SJCRH30 (cell line): ENCODE measurements around the gene ERI3. TPM values are rescaled to one million over a fixed set of nuclear protein-coding genes. Genes with fewer than 3 reads are reported as not detected.

Experiments used
- DNase-seq, 2 experiments: peaks; one replicate each; pipeline ENCODE4 v3.0.0-alpha.2; 2015 to 2020
- H3K27ac ChIP-seq: fragments of 250-450 bp; sonication (Bioruptor Pico); 2 replicates; pipeline ENCODE4 v1.5.1; 2020; ENCODE audit warnings: mild to moderate bottlenecking, moderate library complexity
- H3K27me3 ChIP-seq: fragments of 250-450 bp; sonication (Bioruptor Pico); 2 replicates; pipeline ENCODE4 v1.5.1; 2020; ENCODE audit warnings: mild to moderate bottlenecking, moderate library complexity
- H3K36me3 ChIP-seq: fragments of 250-450 bp; sonication (Bioruptor Pico); 2 replicates; pipeline ENCODE4 v1.5.1; 2020; ENCODE audit warnings: mild to moderate bottlenecking, moderate library complexity
- H3K4me1 ChIP-seq: fragments of 250-450 bp; sonication (Bioruptor Pico); 2 replicates; pipeline ENCODE4 v1.5.1; 2020; ENCODE audit warnings: mild to moderate bottlenecking, moderate library complexity
- H3K4me3 ChIP-seq: fragments of 250-450 bp; sonication (Bioruptor Pico); 2 replicates; pipeline ENCODE4 v1.5.1; 2020; ENCODE audit warnings: mild to moderate bottlenecking, moderate library complexity
- H3K9me3 ChIP-seq: fragments of 250-450 bp; sonication (Bioruptor Pico); replicated peaks from 2 replicates; pipeline ENCODE4 v1.5.1; 2020; ENCODE audit warnings: mild to moderate bottlenecking, moderate library complexity
- total RNA-seq: library from RNA; depleted of rRNA; stranded (reverse); fragments of >200 nt; shearing (Covaris generic); gene quantifications from 2 replicates; pipeline ENCODE4 v1.2.3, GENCODE V29; 2014

The ERI3 gene
- total RNA-seq, 1 experiment from 2014 or later: 64.8 TPM

- peak in 1 of 2 experiments; percentile 22 for DNase-seq
- H3K27me3 ChIP-seq: no peaks in the 10 kb centered on the region
- H3K4me1 ChIP-seq: no peaks in the 10 kb centered on the region
- no peak overlapping the region for H3K27ac ChIP-seq
- H3K9me3 ChIP-seq: no peaks in the 10 kb centered on the region
- H3K36me3 ChIP-seq: peaks cover 21% of the 10 kb centered on the region
- no peak overlapping the region for H3K4me3 ChIP-seq
Observed at GRCh38 chr1:44315521-44315920, 39.5 kb downstream of the ERI3 start.

- Histone ChIP-seq H3K27me3 (no peaks in the 10 kb centered on the region), H3K9me3 (no peaks in the 10 kb centered on the region), H3K4me1 (no peaks in the 10 kb centered on the region), H3K4me3 (no peak overlapping the region), H3K36me3 (peaks cover 29% of the 10 kb centered on the region), H3K27ac (no peak overlapping the region)
- no peak for DNase-seq
Observed at GRCh38 chr1:44314452-44314851, 40.6 kb downstream of the ERI3 start.

- no peaks in the 10 kb centered on the region for H3K27me3 ChIP-seq
- DNase-seq: no peak
- no peaks in the 10 kb centered on the region for H3K4me1 ChIP-seq
- no peak overlapping the region for H3K27ac ChIP-seq
- H3K4me3 ChIP-seq: no peak overlapping the region
- H3K9me3 ChIP-seq: no peaks in the 10 kb centered on the region
- H3K36me3 ChIP-seq: peaks cover 27% of the 10 kb centered on the region
Observed at GRCh38 chr1:44313265-44313918, 41.7 kb downstream of the ERI3 start.

- DNase-seq: no peak
- H3K36me3 ChIP-seq: peaks cover 32% of the 10 kb centered on the region
- H3K27ac ChIP-seq: no peak overlapping the region
- no peaks in the 10 kb centered on the region for H3K9me3 ChIP-seq
- no peak overlapping the region for H3K4me3 ChIP-seq
- no peaks in the 10 kb centered on the region for H3K4me1 ChIP-seq
- no peaks in the 10 kb centered on the region for H3K27me3 ChIP-seq
Observed at GRCh38 chr1:44312399-44313196, 42.5 kb downstream of the ERI3 start.

GRCh38 chr1:44310006-44310405, 45.1 kb downstream of the ERI3 start:
- DNase-seq: no peak
- peaks cover 48% of the 10 kb centered on the region for H3K36me3 ChIP-seq
- no peaks in the 10 kb centered on the region for H3K9me3 ChIP-seq
- no peaks in the 10 kb centered on the region for H3K4me1 ChIP-seq
- no peaks in the 10 kb centered on the region for H3K27me3 ChIP-seq
- H3K27ac ChIP-seq: no peak overlapping the region
- H3K4me3 ChIP-seq: no peak overlapping the region

- no peak for DNase-seq
- peaks cover 52% of the 10 kb centered on the region for H3K36me3 ChIP-seq
- H3K9me3 ChIP-seq: no peaks in the 10 kb centered on the region
- no peaks in the 10 kb centered on the region for H3K27me3 ChIP-seq
- no peaks in the 10 kb centered on the region for H3K4me1 ChIP-seq
- no peak overlapping the region for H3K4me3 ChIP-seq
- no peak overlapping the region for H3K27ac ChIP-seq
Observed at GRCh38 chr1:44305962-44306422, 49.1 kb downstream of the ERI3 start.

GRCh38 chr1:44303532-44303931, 51.5 kb downstream of the ERI3 start:
- H3K36me3 ChIP-seq: peaks cover 37% of the 10 kb centered on the region

GRCh38 chr1:44302541-44302940, 52.5 kb downstream of the ERI3 start:
- Histone ChIP-seq H3K4me1 (no peaks in the 10 kb centered on the region), H3K36me3 (peaks cover 28% of the 10 kb centered on the region), H3K4me3 (no peak overlapping the region), H3K27me3 (no peaks in the 10 kb centered on the region), H3K27ac (no peak overlapping the region), H3K9me3 (no peaks in the 10 kb centered on the region)
- no peak for DNase-seq

More at GRCh38 chr1:44303532-44303931, 51.5 kb downstream of the ERI3 start:
- no peak overlapping the region for H3K27ac ChIP-seq
- no peaks in the 10 kb centered on the region for H3K27me3 ChIP-seq
- no peaks in the 10 kb centered on the region for H3K4me1 ChIP-seq
- no peaks in the 10 kb centered on the region for H3K9me3 ChIP-seq
- no peak for DNase-seq
- H3K4me3 ChIP-seq: no peak overlapping the region

- no peaks in the 10 kb centered on the region for H3K9me3 ChIP-seq
- H3K4me3 ChIP-seq: no peak overlapping the region
- no peak for DNase-seq
- H3K27me3 ChIP-seq: no peaks in the 10 kb centered on the region
- no peaks in the 10 kb centered on the region for H3K4me1 ChIP-seq
- peaks cover 24% of the 10 kb centered on the region for H3K36me3 ChIP-seq
- H3K27ac ChIP-seq: no peak overlapping the region
Observed at GRCh38 chr1:44301442-44301841, 53.6 kb downstream of the ERI3 start.

GRCh38 chr1:44300852-44301251, 54.2 kb downstream of the ERI3 start:
- no peaks in the 10 kb centered on the region for H3K4me1 ChIP-seq
- H3K4me3 ChIP-seq: no peak overlapping the region
- no peaks in the 10 kb centered on the region for H3K9me3 ChIP-seq
- H3K27me3 ChIP-seq: no peaks in the 10 kb centered on the region
- peaks cover 18% of the 10 kb centered on the region for H3K36me3 ChIP-seq
- DNase-seq: no peak
- no peak overlapping the region for H3K27ac ChIP-seq

GRCh38 chr1:44297695-44298400, 57.2 kb downstream of the ERI3 start:
- Histone ChIP-seq H3K36me3 (peaks cover 19% of the 10 kb centered on the region), H3K27me3 (no peaks in the 10 kb centered on the region), H3K9me3 (no peaks in the 10 kb centered on the region), H3K27ac (no peak overlapping the region), H3K4me1 (no peaks in the 10 kb centered on the region), H3K4me3 (no peak overlapping the region)
- no peak for DNase-seq

- Histone ChIP-seq H3K4me1 (no peaks in the 10 kb centered on the region), H3K9me3 (no peaks in the 10 kb centered on the region), H3K27me3 (no peaks in the 10 kb centered on the region), H3K27ac (no peak overlapping the region), H3K36me3 (peaks cover 19% of the 10 kb centered on the region), H3K4me3 (no peak overlapping the region)
- DNase-seq: no peak
Observed at GRCh38 chr1:44296806-44297205, 58.3 kb downstream of the ERI3 start.

- Histone ChIP-seq H3K36me3 (peaks cover 16% of the 10 kb centered on the region), H3K4me1 (no peaks in the 10 kb centered on the region), H3K4me3 (no peak overlapping the region), H3K27ac (no peak overlapping the region), H3K9me3 (no peaks in the 10 kb centered on the region), H3K27me3 (no peaks in the 10 kb centered on the region)
- DNase-seq: no peak
Observed at GRCh38 chr1:44296086-44296485, 59.0 kb downstream of the ERI3 start.

- no peaks in the 10 kb centered on the region for H3K9me3 ChIP-seq
- DNase-seq: no peak
- no peak overlapping the region for H3K4me3 ChIP-seq
- no peaks in the 10 kb centered on the region for H3K27me3 ChIP-seq
- H3K36me3 ChIP-seq: peaks cover 16% of the 10 kb centered on the region
- no peak overlapping the region for H3K27ac ChIP-seq
- H3K4me1 ChIP-seq: no peaks in the 10 kb centered on the region; the same call in 1 of the 2 replicates
Observed at GRCh38 chr1:44294588-44295007, 60.5 kb downstream of the ERI3 start.

- no peaks in the 10 kb centered on the region for H3K9me3 ChIP-seq
- no peaks in the 10 kb centered on the region for H3K27me3 ChIP-seq
- no peak for DNase-seq
- no peak overlapping the region for H3K4me3 ChIP-seq
- peaks cover 4% of the 10 kb centered on the region; the same call in 1 of the 2 replicates for H3K4me1 ChIP-seq
- H3K27ac ChIP-seq: no peak overlapping the region
- H3K36me3 ChIP-seq: peaks cover 16% of the 10 kb centered on the region
Observed at GRCh38 chr1:44293761-44294315, 61.2 kb downstream of the ERI3 start.
